Measurements from ENCODE around the gene NUP214.

DNA sequence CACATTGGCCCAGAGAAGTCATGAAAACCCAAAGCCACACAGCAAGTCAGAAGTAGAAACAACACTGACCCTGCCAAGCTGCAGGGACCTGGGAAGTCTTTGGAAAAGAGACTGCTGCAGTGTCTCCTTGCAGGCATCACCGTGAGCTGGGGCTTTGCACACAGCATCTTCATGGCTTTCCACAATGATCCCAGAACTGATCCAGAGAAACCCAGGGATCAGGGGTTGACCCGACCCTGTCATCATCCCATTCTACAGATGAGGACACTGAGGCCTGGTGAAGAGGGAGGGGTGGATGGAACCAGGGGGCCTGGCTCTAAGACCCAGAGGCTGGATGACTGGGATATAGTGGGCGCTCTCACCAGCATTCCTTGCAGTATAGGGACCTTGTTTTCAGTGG lies 155.3 kb downstream of the NUP214 start:
- TF ChIP-seq, protein P1, sequence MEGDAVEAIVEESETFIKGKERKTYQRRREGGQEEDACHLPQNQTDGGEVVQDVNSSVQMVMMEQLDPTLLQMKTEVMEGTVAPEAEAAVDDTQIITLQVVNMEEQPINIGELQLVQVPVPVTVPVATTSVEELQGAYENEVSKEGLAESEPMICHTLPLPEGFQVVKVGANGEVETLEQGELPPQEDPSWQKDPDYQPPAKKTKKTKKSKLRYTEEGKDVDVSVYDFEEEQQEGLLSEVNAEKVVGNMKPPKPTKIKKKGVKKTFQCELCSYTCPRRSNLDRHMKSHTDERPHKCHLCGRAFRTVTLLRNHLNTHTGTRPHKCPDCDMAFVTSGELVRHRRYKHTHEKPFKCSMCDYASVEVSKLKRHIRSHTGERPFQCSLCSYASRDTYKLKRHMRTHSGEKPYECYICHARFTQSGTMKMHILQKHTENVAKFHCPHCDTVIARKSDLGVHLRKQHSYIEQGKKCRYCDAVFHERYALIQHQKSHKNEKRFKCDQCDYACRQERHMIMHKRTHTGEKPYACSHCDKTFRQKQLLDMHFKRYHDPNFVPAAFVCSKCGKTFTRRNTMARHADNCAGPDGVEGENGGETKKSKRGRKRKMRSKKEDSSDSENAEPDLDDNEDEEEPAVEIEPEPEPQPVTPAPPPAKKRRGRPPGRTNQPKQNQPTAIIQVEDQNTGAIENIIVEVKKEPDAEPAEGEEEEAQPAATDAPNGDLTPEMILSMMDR (IDR thresholded peaks at IDR 0.05) = no peak
- no peak for TF ChIP-seq POLR2AphosphoS5 (IDR thresholded peaks at IDR 0.05; ENCODE audit: insufficient read depth in 1 of 2, low read depth in 1 of 2)
- TF ChIP-seq POLR2A (IDR thresholded peaks at IDR 0.05) = no peak

Measured in vagina (tissue), 2 donors.